Left renal pelvis (tissue), 4 donors: ENCODE measurements around the gene GATB. TPM values are rescaled to one million over a fixed set of nuclear protein-coding genes. Genes with fewer than 3 reads are reported as not detected.

Experiments
- DNase-seq, 4 donors: peaks; one replicate each; pipeline ENCODE4 v3.0.0-alpha.2; 2013; ENCODE audit warnings: low read depth in 4 of 4, low spot score in 3 of 4
- polyA plus RNA-seq, 4 donors: library from polyadenylated mRNA; unstranded; fragments of 120-200 nt; gene quantifications; one replicate each; pipeline ENCODE4 v1.2.1, GENCODE V29; 2013; ENCODE audit not compliant: insufficient read length in 4 of 4

Gene GATB
- polyA plus RNA-seq, 4 donors: 17.3 to 35.6 (median 31.7) TPM

DNA sequence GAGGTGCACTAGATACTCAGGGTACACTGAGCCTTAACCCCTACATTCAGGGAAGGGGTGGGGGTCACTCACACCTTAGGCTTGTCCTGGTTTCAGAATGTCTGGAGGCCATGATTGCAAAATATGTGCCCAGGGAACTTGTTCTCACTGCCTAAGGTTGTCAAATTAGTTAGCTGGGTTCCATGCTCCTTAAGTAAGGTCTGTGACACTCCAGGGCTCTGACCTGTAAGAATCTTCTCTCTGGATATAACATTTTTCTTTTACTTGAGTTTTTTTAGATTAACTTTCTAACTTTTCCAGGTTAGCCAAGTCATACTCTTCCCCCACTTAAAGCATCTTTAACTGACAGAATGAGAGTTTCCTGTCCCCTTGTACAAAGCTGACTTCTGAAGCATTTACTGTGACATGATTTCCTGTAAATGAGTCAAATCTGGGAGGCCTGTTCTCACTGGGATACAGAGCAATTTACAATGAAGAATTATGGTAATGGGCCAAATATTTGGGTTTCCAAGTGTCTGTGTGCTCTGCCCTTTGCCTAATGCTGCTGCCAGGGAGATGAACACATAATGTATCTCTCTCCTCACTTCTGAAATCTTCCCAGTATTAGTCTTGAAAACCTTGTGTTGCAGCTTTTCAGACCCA lies 101.7 kb downstream of the GATB start:
- no peak for DNase-seq

DNA sequence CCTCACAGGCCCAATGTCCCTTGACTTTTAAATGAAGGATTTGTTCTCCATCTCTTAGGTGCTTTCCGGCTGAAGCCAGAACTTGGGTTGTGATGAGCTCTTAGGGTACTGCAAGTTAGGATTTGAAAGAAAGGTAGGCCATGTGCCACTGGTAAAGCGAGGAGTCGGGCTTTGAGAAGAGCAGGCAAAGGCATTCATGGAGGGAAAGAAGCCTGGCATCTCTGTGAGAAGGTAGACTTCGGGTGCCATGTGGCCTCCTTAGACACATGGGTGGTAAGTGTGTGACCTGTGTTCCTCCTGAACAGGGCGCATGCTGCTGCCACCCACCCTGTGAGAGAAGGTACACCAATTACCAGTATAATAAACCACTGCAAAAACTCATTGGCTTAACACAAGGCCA lies 102.9 kb downstream of the GATB start:
- DNase-seq: no peak

DNA sequence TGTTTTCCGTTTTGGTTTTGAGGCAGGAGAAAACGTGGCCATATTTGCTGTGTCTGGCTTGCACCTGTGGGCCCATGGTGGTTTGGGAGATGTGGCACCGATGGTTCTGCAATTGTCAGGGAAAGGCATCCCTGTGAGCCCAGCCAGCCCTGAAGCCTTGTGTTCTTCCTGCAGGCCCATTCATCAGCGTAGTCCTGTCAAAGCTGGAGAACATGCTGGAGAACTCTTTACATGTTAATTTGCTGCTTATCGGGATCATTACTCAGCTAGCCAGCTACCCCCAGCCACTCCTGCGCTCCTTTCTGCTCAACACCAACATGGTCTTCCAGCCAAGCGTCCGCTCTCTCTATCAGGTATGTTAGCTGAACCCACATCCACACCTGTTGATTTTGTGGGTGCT lies 104.7 kb downstream of the GATB start:
- DNase-seq: no peak

DNA sequence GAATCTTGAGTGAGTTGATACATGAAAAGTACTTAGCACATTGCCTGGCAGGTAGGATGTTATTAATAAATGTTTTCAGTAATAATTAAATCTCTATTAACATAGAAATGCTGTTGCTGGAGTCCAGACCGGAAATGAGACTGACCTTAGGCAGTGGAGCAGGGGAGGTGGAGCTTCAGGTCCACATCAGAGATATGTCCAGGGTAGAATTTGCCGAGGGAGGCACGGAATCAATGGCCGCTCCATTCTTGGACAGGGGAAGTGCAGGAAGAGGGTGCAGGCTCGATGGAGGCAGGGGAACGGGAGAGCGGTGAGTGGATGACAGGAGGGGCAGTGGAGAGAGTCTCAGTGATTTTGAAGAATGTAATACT lies 107.3 kb downstream of the GATB start:
- DNase-seq: no peak

DNA sequence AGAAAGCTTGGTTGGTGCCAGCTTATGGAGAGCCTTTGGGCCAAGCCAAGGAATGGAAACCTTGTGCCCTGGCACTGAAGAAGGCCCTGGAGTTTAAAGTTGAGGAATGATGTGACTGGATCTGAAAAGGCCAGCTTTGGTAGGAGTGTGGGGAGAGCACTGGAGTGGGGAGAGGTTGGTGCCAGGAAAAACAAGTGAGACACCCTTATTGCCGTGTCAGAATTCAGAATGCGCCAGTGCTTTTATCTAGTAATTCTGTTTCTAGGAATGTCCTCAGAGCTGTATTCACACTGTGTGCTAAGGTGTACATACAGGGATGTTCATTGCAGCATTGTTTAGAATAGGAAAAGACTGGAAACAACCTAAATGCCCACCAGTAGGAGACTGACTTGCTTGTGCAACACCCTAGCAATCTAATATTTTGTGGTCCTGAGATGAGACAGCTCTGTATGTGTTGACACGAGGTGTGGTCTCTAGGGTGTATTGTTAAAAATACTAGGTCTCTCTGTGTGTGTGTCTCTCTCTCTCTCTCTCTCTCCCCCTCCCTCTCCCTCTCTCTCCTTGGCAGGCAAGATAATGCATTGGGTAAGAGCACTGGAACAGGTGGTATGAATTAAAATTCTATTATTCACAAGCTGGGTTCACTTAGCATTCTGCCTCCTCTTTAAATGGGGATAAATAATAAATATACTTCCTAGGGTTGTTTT lies 107.8 kb downstream of the GATB start:
- no peak for DNase-seq

DNA sequence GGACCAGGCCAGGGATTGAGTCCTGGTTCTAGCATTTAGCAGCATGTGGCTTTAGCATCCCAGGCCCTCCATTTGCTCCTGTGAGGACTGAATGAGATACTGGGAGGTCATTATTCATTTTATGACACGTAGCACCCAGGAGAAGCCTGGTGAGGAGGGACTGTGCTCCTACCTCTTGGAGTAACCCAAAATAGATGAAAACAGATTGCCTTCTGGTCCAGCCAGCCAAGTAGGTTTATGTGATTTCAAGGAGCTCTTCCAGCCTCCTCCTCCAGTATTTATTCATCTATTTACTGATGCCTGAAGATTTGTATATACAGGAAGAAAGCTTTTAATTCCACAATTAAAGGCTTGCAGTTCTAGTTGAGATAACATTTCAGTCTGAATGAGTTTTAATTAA lies 109.3 kb downstream of the GATB start:
- no peak for DNase-seq

DNA sequence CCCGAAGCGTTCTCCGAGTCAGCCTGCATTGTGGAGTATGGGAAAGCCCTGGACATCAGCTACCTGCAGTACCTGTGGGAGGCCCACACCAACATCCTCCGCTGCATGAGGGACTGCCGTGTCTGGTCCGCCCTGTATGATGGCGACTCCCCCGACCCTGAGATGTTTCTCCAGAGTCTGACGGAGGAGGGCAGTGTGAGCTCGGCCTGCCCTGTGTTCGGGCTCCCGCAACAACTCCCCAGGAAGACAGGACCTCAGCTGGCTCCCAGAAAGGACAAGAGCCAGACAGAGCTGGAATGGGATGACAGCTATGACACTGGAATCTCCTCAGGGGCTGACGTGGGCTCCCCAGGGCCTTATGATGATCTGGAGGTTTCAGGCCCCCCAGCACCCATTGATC lies 111.3 kb downstream of the GATB start:
- no peak for DNase-seq

DNA sequence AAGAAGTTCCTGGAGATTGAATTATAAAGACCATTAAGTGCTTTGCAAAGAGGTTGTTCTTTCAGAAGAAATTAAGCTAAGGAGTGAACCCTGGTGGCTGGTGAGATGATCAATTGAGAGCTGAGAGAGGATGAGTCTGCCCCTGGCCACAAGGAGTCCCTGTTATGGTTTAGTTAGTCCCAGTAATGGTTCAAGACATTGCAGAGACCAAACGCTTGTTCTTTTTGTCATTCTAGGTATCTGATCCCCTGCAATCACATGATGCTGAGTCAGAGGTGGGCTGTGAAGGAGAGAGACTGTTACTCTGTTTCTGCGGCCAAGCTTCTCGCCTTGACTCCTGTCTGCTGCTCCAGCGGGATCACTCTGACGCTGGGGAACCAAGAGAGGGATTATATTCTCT lies 114.5 kb downstream of the GATB start:
- no peak for DNase-seq

DNA sequence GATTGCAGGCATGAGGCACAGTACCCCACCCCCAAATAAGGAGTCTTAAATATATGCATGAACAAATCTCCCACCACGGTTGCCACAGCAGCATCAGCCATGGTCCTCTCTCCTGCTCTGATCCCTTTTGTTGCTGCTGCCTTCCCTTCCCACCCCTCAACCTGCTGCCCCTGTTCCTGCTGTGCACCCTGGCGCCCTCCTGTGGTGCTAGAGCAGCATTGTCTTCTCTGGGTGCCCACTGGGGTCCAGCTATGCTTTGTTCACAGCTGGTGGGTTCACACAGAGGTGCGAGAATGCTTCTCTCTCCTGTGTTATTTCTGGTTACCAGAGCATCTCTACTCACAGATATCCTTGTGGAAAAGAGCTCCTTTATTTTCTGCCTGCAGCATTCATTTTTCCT lies 116.2 kb downstream of the GATB start:
- no peak for DNase-seq

DNA sequence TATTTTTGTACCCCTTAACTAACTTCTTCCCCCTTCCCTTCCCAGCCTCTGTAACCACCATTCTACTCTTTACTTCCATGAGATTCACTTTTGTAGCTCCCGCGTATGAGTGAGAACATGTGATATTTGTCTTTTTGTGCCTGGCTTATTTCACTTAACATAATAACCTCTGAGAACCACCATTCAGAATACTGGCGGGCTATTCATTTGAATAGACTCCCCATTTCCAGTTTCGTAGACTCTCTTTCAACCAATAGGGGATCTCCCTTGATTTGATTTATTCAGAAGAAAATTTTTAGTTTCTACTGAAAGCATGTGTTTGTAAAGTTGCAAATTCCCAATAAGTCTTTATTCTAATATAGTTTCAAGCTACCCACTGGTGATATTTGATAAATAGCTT lies 117.2 kb downstream of the GATB start:
- DNase-seq: no peak

DNA sequence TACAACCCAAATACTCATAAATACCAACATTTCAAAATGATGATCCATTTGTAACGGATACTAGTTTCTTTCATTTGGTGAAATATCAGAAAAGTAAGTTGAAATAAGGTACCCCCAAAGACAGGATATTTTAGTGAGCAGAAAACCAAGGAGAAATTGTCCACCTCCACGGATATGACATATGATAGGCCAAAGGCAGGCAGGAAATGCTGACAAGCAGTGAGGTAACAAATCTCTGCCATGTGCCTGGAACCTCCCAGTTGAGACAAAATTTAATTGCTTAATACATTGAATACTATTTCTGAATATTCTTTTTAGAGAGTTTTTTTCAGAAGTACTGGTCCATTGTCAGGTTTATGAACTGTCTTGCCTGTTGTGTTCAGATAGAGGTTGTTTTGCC lies 118.8 kb downstream of the GATB start:
- no peak for DNase-seq

DNA sequence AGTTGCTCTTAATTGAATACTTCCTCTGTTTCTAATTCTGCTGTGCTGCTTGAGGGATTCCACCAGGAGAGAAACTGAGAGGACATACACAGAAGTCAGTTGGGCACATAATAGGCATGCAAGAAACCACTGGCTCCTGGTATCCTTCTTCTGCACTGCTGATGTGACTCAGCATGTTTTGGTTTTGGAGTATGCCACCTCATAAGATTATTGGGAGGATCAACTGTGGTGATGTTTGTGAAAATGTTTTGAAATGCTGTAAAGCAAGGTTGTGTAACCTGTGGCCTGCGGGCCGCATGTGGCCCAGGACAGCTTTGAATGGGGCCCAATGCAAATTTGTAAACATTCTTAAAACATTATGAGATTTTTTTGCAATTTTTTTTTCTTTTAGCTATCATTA lies 119.6 kb downstream of the GATB start:
- no peak for DNase-seq

DNA sequence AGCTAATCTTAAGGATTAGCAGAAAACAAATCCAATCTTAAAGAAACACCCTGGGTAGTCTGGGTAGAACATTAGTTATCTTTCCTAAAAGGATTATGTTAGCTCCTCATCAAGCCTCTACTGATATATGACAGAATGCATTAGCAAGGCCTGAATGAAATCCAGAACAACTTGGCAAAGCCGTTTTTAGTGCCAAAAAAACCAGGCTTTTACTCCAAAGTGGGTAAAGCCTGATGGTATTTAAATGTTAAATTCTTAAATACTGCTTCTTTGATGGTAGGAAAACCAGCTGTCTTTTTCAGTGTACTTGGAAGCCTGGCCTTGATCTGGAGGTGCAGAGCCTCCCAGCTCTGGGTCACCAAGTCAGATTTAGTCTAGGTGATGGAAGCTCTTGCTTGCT lies 120.4 kb downstream of the GATB start:
- DNase-seq: no peak

DNA sequence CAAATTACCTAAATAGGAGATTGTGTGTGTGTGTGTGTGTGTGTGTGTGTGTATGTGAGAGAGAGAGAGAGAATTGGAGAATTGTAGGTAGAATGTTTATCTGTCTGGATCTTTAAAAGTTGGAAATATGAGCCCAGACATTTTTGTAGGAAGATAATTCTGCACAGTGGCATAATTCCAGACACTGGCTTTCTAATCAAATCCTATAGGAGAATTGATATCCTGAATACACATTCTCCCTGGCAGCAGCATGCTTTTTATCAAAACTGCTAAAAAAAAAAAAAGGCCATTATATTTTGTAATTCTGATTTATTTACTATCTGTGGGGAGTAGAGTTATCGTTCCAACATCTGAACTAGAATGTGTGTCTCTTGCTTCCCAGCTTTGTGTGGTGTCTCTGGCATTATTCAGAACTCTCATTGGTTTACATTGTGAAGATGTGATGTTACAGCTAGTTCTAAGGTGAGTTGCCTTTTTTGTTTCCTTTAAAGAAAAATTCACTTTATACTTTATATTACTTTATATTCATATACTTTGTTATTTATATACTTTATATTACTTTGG lies 122.4 kb downstream of the GATB start:
- no peak for DNase-seq

DNA sequence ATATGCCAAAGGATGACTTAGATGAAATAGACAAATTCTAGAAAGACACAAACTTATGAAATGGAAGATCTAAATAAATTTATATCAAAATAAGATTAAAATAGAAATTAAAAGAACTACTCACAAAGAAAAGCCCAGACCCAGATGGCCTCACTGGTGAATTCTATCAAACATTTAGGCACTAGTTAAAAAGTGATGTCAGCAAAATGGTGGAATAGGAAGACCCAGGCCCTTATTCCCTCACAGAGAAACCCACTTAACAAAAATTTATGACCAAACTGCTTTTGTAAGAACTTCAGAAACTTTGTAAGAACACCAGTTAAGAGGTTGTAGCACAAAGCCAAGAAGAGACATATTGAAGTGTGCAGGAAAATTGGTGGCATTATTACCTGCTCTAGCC lies 129.5 kb downstream of the GATB start:
- DNase-seq: no peak

DNA sequence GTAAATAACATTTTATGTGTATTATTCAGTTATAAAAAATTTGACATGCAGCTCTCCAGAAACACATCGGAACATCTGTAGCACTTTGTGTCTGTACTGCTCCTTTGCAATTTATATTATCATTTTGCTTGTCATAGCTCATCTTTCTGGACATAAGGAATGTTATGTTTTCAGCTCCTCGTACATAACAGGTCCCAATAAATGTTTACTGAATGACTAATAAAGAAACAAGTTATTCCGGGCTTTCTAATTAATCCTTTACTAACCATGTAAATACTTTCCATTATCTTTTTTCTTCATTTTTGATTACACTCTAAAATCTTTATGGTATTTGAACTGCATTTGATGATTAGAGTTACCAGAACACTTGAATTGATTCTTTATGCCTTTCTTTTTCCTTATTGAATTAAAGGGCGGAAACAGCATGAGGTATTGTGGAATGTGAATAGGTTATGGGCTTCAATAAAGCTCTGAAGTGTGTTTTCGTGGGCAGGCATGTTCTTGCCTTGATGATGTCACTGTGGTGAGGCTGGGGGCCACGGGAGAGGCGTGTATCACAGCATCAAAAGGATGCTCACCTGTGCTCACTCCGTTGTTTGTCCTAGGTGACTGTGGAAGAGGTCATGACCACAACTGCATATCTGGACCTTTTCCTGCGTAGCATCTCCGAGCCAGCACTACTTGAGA lies 131.6 kb downstream of the GATB start:
- no peak for DNase-seq

DNA sequence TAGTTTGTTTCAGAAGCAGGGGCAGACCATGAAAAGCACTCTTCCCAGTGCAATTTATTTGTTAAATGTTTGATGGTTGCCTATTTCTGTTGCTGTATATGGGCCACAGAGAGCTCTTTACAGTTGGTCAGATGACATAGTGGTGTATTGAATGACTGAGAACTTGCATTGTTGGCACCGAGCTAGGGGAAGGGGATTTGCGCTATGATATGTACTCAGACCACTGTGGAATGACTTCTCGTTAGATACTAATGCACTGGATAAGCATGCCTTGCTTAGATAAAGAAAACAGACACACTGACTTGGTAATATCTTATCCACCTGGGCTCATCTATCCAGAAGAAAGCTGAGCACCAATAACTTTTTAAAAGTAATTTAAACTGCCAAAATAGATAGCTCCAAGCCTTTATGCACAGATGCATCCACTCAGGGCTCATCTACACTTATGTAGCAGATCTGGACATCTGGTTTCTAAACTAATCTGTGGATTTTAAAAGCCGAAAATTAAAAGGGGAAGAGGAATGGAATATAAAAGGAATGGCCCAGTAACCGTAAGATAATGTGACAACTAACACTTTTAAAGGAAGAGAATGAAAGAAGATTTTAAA lies 132.7 kb downstream of the GATB start:
- no peak for DNase-seq

DNA sequence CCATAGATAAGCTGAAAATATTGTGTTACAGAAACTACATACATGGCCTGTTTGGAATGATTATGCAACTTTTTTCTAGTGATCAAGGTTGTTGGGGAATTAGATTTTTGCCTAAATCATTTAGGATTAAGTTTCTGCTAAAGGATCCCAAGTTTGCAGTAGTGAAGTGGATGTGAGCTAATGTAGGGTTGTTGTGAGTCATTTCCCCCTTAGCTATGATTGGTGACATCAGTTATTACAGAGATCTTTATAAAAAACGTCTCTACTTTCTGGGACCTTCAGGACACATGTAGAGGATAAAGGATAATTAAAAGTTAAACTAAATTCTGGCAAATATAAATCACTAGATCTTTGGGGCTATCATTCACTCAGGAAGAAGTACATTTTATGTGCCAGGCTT lies 133.3 kb downstream of the GATB start:
- DNase-seq: no peak

DNA sequence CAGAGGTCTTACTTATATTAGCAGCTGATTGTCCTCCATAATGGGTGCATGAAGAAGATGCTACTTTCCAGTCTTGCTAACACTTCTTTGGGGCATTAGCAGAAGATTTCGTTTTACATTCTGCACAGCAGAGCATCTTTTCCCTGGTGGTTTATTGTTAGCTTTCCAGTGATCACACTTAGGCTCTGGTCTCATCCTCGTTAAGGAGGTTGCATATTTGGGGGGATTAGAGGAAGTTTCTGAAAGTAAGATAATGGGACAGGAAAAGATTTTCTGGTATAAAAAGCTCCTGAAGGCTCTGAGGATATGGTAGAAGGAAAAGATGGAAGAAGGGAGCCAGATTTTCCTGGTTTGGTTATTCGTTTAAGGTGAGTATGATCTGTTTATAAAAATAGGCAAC lies 134.1 kb downstream of the GATB start:
- DNase-seq: no peak

DNA sequence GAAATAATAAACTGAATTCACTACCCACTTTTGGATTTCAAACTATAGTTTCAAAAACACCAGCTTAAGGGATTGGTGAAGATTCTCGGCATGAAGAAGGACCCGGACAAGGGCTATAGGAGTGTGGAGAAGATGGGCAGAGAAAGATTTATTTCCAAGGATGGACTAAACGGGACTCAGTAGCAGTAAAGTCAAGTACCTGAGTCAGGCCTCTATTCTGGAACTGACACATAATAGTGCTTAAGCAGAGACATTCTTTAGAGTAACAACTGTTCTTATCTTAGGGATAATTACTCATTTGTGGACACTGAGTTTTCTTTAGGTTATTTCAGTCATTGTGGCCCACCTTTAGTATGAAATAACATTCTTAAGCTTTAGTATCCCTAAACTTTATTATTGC lies 134.6 kb downstream of the GATB start:
- no peak for DNase-seq
